ENCODE data around the gene ODC1.
"Not testable (repeated sequence)": the region's sequence is repeated elsewhere in the genome, so short reads cannot be mapped to it uniquely, and the experiment has no call there.

Gene ODC1

DNA sequence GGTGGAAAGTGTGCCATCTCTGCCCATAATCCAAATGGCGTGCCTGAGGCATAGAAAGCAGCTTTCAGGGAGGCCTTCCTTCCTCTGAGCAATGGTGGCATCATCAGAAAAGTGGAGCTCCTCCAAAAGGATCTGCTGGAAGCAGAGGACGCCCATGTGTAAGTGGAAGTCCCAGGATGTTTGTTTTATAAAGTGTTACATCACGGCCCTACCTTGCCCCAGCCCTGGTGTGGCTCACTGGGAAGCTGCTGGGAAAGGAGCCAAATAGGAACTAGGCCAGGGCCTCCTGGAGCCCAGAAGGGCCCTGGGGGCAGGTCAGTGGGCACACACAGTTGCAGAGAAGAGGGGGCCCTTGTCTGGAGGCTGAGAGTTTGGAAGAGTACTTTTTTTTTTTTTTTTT lies 4.2 kb upstream of the ODC1 start:
- DNase-seq = peak; percentile 20

GRCh38 chr2:10451819-10452218 lies 3.7 kb upstream of the ODC1 start:
- no peak for DNase-seq

GRCh38 chr2:10449838-10450691 lies 1.9 kb upstream of the ODC1 start:
- DNase-seq = no peak

DNA sequence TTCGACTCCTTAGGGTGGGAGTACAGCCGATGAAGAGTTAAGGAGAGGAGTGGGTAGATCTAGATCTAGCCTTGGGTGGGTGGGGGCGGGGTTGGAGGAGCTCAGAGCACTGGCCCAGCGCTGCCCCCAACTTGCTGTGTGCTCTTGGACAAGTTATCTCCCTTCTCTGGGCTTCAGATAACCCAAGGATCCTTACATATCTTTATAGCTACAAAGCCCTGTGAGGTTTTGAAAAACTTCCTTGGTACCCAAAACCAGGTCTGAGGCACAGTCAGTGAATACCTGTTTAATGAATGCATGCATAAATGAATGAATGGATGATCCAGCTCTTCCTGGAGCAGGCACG lies 1.3 kb upstream of the ODC1 start:
- DNase-seq = no peak

DNA sequence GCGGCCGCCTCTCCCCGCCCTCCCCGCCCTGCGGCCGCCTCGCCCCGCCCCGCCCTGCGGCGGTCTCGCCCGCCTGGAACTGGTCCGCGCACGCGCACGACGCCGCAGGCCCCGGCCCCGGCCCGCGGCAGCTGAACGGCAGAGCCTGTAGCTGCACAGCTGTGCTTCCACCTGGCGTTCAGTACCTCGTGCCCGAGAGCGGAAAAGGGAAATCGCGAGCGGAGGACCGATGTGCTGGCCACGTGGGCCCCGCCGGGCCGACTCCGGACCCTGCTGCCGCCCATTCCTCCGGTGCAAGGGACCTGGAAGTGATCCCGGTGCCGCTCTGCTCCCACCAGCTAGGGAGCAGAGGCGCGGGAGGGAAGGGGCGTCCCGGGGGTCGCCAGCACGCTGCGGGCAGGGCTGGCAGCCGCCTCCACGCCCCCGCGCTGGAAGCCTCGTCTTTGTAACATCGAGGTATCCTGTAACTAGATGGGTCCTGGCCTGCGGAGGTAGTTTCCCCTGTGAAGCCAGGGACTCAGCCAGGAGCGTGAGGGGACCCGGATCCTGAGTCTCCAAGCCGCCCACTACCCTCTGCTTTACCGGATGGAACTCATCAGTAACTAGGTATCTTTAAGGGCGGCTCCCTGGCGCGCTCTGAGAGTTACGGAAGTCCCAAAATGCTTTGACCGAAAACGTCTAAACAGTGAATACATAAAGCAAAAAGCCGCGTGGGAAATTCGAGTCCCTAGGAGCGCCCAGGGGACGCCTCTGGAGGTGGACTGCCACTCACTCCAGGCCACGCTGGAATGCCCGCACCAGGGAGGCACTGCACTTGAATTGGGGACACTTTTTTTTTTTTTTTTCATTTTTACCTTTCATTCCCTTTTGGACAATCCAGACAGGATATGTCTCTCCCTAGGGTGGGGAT lies 704 bp upstream of the ODC1 start:
- DNase-seq = peak; percentile 82

- DNase-seq = no peak
These were observed 730 bp downstream of the ODC1 start for GRCh38 chr2:10447300-10447894.

DNA sequence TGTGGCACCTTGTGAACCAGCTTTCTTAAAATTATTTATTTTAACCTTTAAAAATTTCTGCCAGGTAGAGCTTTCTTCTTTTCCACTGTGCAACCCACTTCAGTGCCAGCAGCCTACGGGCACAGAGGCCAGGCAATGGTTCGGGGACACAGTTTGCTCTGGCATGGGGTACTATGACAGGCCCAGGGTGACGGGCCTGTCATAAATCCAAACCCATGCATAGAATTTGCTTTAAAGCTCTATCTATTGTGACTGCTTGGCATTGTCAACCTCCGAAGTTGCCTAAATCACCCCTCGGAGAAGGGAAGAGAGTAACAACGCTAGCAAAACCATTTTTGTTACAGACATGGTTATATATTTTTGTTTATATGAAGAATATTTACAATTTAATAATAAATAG lies 1.5 kb downstream of the ODC1 start:
- no peak for DNase-seq

DNA sequence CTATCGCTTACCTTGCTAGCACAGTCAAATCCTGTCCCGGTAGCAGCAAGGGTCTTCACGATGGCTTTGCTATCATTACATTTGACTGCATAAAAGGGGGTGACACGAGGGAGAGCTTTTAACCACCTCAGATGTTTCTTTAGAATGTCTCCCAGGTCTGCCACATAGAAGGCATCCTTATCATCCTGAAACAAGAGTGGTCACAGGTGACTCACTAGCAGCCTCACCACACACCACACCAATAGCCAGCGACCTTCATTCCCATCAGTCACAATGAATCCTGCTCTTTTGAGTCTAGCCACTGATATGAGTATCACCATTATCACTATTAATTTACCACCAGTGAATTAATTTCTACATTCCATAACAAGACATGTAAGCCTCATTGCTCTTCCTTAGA lies 3.7 kb downstream of the ODC1 start:
- no peak for DNase-seq

DNA sequence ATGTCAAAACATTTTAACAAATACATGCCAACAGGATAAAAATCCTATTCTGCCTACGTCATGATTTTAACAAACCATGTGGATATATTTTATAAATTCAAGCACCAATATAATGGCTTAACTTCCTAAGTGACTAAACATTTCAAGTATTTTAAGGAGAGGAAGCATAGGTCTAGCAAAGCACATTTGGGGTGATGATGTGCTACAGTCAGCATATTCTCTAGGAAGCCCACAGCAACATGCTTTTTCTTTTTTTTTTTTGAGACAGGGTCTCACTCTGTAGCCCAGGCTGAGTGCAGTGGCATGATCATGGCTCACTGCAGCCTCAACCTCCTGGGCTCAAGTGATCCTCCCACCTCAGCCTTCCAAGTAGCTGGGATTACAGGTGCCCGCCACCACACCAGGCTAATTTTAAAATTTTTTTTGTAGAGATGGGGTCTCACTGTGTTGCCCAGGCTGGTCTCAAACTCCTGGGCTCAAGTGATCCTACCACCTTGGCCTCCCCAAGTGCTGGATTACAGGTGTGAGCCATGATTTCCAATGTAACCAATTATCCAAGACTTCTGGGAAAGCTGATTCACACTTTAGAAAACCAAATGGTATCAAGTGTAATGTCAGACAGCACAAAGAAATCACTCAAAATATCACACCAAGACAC lies 5.5 kb downstream of the ODC1 start:
- DNase-seq = not testable (repeated sequence)

GRCh38 chr2:10441948-10442347 lies 6.2 kb downstream of the ODC1 start:
- DNase-seq = no peak

DNA sequence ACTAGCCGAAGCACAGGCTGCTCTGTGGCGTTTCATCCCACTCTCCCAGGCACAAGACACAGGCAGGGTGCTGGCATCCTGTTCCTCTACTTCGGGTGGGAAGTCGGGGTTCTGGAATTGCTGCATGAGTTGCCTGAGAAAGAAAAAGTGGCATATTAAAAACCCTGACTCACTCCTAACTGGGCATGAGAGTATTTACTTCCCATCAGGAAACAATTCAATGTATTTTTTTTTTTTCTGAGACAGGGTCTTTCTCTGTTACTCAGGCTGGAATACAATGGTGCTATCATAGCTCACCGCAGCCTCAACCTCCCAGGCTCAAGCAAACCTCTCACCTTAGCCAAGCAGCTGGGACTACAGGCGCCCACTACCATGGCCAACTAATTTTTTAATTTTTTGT lies 7.4 kb downstream of the ODC1 start:
- no peak for DNase-seq

DNA sequence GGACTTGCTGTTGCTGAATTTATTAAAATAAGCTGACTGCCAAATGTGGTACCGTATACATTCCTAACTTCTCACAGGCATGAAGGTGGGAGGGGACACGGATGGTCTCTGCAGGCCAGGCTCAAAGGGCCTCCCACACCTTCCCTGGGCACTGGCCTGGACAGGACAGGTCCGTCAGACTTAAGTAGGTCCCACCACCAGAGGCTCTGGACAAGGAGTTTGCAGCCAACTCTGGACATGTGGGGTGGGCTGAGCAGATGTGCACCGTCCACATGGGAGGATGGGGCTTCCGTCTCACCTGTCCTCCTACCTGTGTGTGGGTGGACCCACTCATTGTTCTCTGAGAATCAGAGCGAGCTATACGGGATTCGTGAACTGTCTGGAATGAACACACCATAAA lies 8.2 kb downstream of the ODC1 start:
- DNase-seq = no peak

GRCh38 chr2:10439185-10439879 lies 8.8 kb downstream of the ODC1 start:
- DNase-seq = no peak

- no peak for DNase-seq
These were observed 9.4 kb downstream of the ODC1 start for GRCh38 chr2:10438688-10439087.

- no peak for DNase-seq
These were observed 10.3 kb downstream of the ODC1 start for GRCh38 chr2:10437806-10438205.

GRCh38 chr2:10436583-10437110 lies 11.5 kb downstream of the ODC1 start:
- DNase-seq = no peak

GRCh38 chr2:10435820-10436204 lies 12.3 kb downstream of the ODC1 start:
- DNase-seq = no peak

- DNase-seq = peak; percentile 46
These were observed 13.0 kb downstream of the ODC1 start for GRCh38 chr2:10434886-10435819.

- no peak for DNase-seq
These were observed 13.9 kb downstream of the ODC1 start for GRCh38 chr2:10433947-10434885.

Measured in NCI-H1092 (cell line).